Prostate gland (tissue), 2 donors: ENCODE results near the gene CPZ. TPM values are rescaled to one million over a fixed set of nuclear protein-coding genes. Genes with fewer than 3 reads are reported as not detected.

Experiments
- DNase-seq: peaks from one replicate; pipeline ENCODE4 v3.0.0-alpha.2; 2019; ENCODE audit warnings: low spot score
- H3K27ac ChIP-seq, 2 donors: fragments of 200-600 bp; sonication (generic); 2 replicates each; pipeline ENCODE4 v1.5.1; 2017 to 2019
- H3K27me3 ChIP-seq: fragments of 200-600 bp; sonication (generic); replicated peaks from 2 replicates; pipeline ENCODE4 v1.5.1; 2019; ENCODE audit not compliant: insufficient read depth
- H3K36me3 ChIP-seq, 2 donors: fragments of 200-600 bp; sonication (generic); 1 replicate in 1 of 2; 2 replicates in 1 of 2; pipeline versions ENCODE4 v1.5.1 to v1.8.1; 2017 to 2019
- H3K4me1 ChIP-seq: fragments of 200-600 bp; sonication (generic); replicated peaks from 2 replicates; pipeline ENCODE4 v1.5.1; 2019
- H3K4me3 ChIP-seq, 2 donors: fragments of 200-600 bp; sonication (generic); 2 replicates each; pipeline ENCODE4 v1.5.1; 2017 to 2019
- H3K9me3 ChIP-seq: fragments of 200-600 bp; sonication (generic); 2 replicates; pipeline ENCODE4 v1.5.1; 2017
- POLR2A ChIP-seq: fragments of 450-650 bp; IDR thresholded peaks from one replicate; pipeline ENCODE4 v1.6.1; 2016; ENCODE audit warnings: antibody characterized with exemption, mild to moderate bottlenecking
- POLR2AphosphoS5 ChIP-seq: sonication (generic); formaldehyde crosslinking; IDR thresholded peaks from one replicate; pipeline ENCODE4 v1.6.1; 2017; ENCODE audit warnings: antibody characterized with exemption
- WGBS: methylation state at CpG from one replicate; pipeline ENCODE4 v1.1.5; 2018; 5-methylcytosine and 5-hydroxymethylcytosine counted together
- intact Hi-C: fragments of 100-400 bp; cut with DNase I; formaldehyde crosslinking; loops from one replicate; pipeline ENCODE4 v1.14.2; 2022
- total RNA-seq, 2 donors: library from RNA; depleted of rRNA; stranded (reverse); fragments of >200 nt; gene quantifications; one replicate each; pipeline ENCODE4 v1.1.0, GENCODE V29; 2016
- TF ChIP-seq, protein P1 (sequence below), 4 experiments: fragments of 200-600 bp in 2 of 4; fragments of 450-650 bp in 2 of 4; sonication (generic) in 2 of 4; IDR thresholded peaks; 1 replicate in 3 of 4; 2 replicates in 1 of 4; pipeline ENCODE4 v1.5.1; 2016 to 2019; ENCODE audit warnings: antibody characterized with exemption in 4 of 4, mild to moderate bottlenecking in 2 of 4, moderate library complexity in 2 of 4

The CPZ gene
- total RNA-seq, 2 donors from 2014 or later, result 0.73 to 15.1 TPM

- Histone ChIP-seq H3K27me3 (peaks cover 19% of the 10 kb centered on the region), H3K9me3 (no peaks in the 10 kb centered on the region), H3K4me1 (peaks cover 7% of the 10 kb centered on the region), H3K36me3 (no peaks in the 10 kb centered on the region), H3K4me3 (no peak overlapping the region), H3K27ac (no peak overlapping the region)
- no peak for DNase-seq
- WGBS, result 89% methylated on average over 5 of the region's 5 CpGs
- intact Hi-C loops, result loop anchor here (5.0 kb wide), 1 partner anchor 348 kb away; no protein-coding TSS in a partner anchor
- no peak for TF ChIP-seq POLR2A
- TF ChIP-seq, protein P1, sequence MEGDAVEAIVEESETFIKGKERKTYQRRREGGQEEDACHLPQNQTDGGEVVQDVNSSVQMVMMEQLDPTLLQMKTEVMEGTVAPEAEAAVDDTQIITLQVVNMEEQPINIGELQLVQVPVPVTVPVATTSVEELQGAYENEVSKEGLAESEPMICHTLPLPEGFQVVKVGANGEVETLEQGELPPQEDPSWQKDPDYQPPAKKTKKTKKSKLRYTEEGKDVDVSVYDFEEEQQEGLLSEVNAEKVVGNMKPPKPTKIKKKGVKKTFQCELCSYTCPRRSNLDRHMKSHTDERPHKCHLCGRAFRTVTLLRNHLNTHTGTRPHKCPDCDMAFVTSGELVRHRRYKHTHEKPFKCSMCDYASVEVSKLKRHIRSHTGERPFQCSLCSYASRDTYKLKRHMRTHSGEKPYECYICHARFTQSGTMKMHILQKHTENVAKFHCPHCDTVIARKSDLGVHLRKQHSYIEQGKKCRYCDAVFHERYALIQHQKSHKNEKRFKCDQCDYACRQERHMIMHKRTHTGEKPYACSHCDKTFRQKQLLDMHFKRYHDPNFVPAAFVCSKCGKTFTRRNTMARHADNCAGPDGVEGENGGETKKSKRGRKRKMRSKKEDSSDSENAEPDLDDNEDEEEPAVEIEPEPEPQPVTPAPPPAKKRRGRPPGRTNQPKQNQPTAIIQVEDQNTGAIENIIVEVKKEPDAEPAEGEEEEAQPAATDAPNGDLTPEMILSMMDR (IDR thresholded peaks at IDR 0.05), result no peak
- TF ChIP-seq POLR2AphosphoS5, result no peak
Observed at GRCh38 chr4:8590546-8590880, 2.1 kb upstream of the CPZ start.

- no peak for DNase-seq
- Histone ChIP-seq H3K9me3 (no peaks in the 10 kb centered on the region), H3K4me3 (no peak overlapping the region), H3K4me1 (peaks cover 7% of the 10 kb centered on the region), H3K27ac (no peak overlapping the region), H3K36me3 (no peaks in the 10 kb centered on the region), H3K27me3 (peaks cover 19% of the 10 kb centered on the region)
- 88% methylated on average over 9 of the region's 9 CpGs for WGBS
- TF ChIP-seq, protein P1 (IDR thresholded peaks at IDR 0.05), result no peak
- no peak for TF ChIP-seq POLR2AphosphoS5
- no peak for TF ChIP-seq POLR2A
- intact Hi-C loops, result loop anchor here (5.0 kb wide), 1 partner anchor 349 kb away; no protein-coding TSS in a partner anchor
Observed at GRCh38 chr4:8591114-8591513, 1.5 kb upstream of the CPZ start.

- TF ChIP-seq POLR2AphosphoS5, result no peak
- TF ChIP-seq, protein P1 (IDR thresholded peaks at IDR 0.05), result no peak
- no peak for TF ChIP-seq POLR2A
- no peak overlapping the region for H3K27ac ChIP-seq
- intact Hi-C loops, result loop anchor here (2.0 to 5.0 kb wide), 2 partner anchors 123 to 349 kb away; no protein-coding TSS in a partner anchor
Observed at GRCh38 chr4:8591626-8592365, 769 bp upstream of the CPZ start.

GRCh38 chr4:8593264-8594096 lies 915 bp downstream of the CPZ start:
- TF ChIP-seq POLR2A (no peak), POLR2AphosphoS5 (no peak)
- TF ChIP-seq, protein P1 (IDR thresholded peaks at IDR 0.05), result no peak
- peaks cover 7% of the 10 kb centered on the region for H3K4me1 ChIP-seq
- H3K9me3 ChIP-seq, result no peaks in the 10 kb centered on the region
- H3K4me3 ChIP-seq, result no peak overlapping the region
- no peak for DNase-seq
- no peak overlapping the region for H3K27ac ChIP-seq
- H3K36me3 ChIP-seq, result no peaks in the 10 kb centered on the region
- WGBS, result 40% methylated on average over 24 of the region's 24 CpGs
- H3K27me3 ChIP-seq, result peaks cover 13% of the 10 kb centered on the region
- intact Hi-C loops, result loop anchor here (2.0 to 5.0 kb wide), 2 partner anchors 125 to 351 kb away; no protein-coding TSS in a partner anchor

More at GRCh38 chr4:8591626-8592365, 769 bp upstream of the CPZ start:
- Histone ChIP-seq H3K27me3 (peaks cover 14% of the 10 kb centered on the region), H3K4me1 (peaks cover 7% of the 10 kb centered on the region), H3K36me3 (no peaks in the 10 kb centered on the region), H3K4me3 (no peak overlapping the region), H3K9me3 (no peaks in the 10 kb centered on the region)
- 73% methylated on average over 15 of the region's 15 CpGs for WGBS
- no peak for DNase-seq
